GM21528 (cell line): ENCODE results near the gene GATA2.

Experiments
- ATAC-seq: cut with Tn5 transposase; IDR thresholded peaks from one replicate; pipeline ENCODE4 v1.9.1; 2021; ENCODE audit warnings: mild to moderate bottlenecking, moderate library complexity; ENCODE audit not compliant: unreplicated experiment, low FRiP score

The GATA2 gene

DNA sequence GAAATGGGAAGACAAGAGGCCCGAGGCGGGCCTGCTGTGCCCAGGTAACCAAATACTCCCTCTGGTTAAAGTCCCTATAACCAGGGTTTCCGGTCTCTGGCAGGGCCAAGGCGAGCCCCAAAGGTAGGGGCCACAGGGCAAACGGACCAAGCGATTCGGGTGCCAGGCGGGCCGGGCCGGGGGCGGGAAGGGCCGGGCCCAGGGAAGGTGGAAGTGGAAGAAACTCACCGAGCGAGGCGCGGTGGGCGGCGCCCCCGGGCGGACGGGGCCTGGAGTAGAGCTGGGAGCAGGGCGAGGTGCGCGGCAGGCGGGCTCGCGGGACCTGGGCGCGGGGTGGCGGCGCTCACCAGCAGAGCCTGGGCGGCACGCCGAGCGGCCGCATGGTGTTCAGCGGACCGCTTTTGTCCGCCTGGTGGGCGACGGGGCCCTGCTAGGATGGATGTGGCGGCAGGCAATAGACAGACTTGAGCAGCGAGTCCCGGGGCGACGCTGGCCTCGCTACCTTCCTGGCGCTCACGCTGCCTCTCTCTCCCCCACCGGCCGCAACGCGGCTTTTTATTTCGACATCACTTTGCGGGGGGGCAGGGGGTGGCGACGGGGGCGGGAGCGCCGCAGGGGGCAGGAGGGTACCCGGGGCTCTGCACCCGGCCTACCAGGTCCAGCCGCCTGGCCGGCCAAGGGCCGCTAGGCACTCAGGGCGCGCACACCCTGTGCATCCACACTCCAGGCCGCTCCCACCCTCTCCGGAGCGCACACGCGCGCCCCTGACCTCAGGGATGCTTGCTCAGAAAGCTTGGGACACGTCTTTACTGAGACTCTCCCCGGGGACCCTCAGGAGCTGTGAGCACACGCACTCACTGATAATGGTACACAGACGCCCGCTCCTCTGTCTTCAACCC, at the start of gene GATA2:
GATA2 (minus strand) TSS at position 531 of the 899 bp plus-strand sequence. CDS start 6,170 bp downstream, outside the sequence.
- no peak for ATAC-seq

DNA sequence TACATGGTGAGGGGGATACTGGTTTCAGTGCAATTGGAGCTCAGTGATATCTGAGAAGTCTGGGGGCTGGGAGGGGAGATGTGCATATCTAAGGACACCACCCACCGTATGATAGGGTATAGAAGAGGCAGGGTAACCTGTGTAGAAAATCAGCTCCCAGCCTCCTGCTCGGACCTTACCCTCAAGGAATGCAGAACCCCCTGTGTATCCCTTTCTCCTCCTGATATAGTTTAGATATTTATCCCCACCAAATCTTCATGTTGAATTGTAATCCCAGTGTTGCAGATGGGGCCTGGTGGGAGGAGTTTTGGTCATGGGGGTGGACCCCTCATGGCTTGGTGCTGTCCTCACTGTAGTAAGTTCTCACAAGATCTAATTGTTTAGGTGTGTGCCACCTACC, 48.2 kb upstream of the GATA2 start:
- ATAC-seq, result no peak

DNA sequence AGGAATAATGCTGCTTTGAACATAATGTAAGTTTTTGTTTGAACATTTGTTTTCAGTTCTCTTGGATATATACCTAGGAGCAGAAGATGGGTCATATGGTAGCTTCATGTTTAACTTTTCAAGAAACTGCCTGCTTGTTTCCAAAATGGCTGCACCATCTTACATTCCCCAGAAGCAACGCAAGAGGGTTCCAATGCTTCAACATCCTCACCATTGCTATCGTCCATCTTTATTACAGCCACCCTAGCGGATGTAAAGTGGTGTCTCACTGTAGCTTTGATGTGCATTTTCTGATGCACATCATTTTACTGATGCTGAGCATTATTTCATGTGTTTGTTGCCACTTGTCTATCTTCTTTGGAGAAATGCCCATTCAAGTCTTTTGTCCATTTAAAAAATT, 46.4 kb upstream of the GATA2 start:
- ATAC-seq, result no peak

DNA sequence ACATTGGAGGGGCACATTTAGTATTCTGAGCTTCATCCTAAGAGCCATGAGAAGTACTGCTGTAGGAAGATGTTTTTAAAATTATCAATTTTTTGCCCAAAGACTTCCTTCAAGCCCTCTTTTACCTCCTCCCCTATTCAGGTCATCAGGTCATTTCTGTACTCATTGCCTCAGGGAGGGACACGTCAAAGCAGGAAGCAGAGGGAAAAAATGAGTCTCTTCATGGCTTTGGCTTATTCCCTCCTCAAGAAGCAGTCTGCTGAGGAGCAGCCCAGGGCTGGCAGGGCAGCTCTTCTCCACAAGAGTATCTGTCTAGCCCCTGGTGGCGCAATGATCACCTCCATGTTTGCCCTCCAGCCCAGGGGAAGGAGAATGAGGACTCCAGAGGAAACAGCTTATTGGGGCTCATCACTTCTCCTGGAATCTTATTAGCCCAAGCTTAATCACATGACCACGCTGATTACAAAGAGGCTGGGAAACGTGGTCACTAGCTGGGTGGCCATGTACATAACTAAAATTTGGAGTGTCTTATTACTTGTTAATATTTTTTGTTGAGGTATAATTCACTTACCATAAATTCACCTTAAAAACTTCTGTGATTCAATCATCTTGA, 44.2 kb upstream of the GATA2 start:
- ATAC-seq, result no peak

DNA sequence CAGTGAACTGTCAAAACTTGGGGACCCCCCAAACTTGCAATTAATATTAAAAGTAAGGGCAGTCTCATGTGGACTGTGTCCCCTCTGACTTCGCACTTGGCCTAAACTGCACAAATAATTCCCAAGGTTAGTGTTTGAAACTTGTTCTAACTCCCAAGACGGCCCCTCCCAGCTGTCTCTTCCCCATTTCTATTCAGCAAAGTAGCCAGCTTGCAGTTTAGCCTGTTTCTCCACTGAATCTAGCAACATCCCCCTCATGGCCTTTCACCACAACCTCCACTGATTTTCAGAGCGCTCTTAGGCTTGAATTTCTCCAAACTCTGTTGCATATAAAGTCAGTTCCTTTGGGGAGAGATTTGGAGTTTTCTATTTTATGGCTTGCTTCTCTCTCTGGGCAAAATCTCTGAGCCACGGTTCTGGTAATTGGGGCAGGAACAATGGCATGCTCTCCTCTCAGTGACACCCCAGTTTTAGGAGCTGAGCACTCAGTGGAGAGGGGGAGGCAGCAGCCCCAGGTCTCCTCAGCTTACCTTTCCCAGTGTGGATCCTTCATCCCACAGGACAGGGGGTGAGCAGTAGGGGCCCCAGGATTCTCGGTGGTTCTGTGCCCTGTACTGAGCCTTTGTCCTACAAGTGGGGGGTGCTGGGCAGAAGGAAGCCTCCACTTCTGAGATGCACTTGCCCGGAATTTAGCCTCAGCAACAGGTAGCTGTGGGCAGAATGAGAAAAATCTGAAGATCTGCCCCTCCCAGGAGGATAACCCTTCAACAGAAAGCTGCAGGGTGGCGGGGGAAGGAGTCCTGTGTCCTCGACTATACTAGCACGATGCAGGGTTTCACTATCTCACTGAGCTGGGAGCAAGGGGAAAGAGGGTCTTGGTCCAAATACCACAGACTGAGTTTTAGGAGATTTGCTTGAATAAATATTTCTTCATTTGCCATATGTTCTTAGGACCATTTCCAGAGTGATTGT, 39.3 kb upstream of the GATA2 start:
- ATAC-seq, result no peak

DNA sequence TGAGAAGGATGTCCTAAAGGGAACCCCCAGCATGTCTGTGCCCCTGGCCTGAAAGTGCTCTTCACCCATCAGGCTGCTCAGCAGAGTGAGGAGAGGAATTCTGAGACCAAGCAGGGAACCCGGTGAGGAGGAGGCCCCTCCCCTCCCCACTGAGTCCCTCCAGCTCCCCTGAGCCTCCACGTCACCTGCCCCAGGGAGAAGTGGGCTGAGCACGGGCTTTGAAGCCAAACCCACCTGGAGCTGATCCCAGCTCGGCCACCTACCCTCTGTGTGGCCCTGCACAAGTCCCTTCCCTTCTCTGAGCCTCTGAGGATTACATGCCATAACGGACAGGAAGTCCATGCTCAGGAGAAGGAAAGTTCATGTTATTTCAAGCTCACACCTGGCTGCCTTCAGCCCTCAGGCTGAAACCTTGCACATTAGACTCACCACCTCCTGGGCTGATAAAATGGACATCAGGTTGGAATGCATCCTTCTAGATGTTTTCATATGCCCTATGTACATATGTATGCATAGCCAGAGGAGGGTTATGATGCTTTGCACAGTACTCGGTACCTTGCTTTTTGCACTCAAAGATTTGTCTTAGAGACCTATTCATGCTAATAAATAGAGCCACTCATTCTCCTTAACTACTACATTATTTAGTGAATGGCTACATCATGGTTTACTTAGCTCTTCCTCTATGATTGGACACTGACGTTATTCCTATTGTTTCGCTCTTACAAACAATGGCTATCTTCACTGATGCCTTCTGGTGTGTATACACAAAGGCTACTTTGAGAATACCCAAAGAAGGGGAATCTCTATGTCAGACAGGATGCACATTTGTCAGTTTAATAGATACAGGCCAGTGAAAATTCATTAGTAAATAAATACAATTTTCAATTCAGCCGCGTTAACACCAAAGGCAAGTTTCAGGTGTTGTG, 31.6 kb upstream of the GATA2 start:
- no peak for ATAC-seq

DNA sequence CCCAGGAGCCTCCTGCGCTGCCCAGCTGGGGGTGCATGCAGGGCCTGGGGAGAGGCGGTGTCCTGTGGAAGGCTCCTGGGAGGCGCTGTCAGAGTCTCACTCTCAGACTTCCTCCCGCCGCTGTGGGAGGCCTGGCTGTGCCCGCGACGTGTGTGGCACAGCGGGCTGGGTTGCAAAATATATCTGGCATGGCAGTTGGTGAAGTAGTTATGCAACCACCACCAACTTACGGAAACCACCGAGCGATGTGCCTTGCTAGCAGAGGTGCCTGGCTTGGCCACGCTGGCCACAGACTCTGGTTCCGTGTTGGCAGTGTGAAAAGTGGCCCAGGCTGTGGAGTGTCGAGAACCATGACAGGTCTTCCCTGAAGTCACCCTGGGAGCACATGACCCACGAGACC, 30.6 kb upstream of the GATA2 start:
- ATAC-seq, result no peak

DNA sequence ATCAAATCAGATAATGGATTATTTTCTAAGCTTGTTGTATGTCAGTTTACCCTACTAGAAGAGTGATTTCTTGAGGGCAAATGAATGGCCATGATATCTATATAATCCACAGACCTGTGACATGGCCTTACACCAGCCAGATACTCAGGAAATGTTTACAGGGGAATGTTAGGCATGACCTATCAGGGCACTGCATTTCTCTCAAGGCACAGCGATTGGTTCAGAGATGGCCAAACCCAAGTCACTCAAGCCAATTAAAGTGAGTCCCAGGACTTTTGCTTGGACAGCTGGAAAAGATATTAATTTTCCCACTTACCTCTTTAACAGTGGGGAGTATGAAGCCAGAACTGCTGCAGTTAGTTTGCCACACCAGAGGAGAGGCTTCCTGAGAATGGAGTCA, 28.7 kb upstream of the GATA2 start:
- no peak for ATAC-seq

DNA sequence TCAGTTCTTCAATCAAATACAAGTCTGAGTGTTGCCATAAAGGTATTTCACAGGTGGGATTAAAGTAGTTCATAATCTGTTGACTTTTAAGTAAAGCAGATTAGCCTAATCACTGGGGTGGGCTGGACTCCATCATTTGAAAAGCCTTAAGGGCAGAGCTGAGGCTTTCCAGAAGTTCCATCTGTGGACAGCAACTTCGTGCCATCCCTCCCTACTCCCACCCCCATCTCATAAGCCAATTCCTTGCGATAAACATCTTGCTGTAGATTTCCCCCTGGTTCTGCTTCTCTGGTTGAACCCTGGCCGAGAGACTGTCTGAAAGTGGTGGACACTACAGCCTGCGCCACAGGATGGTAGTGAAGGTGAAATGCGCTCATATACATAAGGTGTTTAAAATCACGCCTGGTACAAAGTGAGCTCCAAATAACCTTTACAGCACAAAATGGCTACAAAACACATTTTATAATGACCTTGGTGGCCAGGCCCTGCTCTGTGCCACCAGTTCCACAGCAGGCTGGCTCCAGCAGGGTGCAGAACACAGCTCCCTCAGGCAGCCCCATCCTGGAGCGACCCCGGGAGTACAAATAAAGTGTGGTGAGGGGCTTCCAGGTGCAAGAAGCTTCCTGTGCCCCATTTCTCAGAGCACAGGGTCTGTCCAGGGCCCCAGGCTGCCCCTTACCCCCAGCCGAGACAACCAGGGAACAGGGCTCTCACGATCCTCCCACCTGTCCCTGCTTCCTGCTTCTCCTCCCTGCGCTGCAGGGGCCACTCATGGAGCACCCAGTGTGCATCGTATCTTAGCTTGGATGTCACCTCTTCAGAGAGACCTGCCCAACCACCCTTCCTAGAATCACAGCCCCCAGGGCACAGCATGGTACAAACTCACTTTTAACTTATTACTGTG, 25.8 kb upstream of the GATA2 start:
- no peak for ATAC-seq

DNA sequence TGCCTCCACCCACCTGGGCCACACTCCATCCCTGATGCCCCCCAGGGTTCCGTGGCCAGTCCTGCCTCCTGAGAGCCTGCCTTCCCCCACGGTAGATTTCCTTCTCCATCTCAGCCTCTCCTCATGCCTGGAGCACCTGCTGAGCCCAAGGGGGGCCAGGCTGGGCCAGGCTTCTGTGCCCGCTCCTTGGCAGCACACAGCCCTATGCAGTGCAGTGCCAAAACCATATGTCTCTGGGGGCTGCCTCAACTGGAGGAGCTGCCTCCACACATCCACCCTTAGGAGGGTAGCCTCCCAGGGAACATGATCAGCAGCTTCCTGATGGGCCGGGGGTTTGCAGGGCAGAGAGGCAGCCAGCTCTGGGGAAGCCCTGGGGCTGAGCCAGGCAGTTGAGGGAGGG, 24.6 kb upstream of the GATA2 start:
- ATAC-seq, result no peak

DNA sequence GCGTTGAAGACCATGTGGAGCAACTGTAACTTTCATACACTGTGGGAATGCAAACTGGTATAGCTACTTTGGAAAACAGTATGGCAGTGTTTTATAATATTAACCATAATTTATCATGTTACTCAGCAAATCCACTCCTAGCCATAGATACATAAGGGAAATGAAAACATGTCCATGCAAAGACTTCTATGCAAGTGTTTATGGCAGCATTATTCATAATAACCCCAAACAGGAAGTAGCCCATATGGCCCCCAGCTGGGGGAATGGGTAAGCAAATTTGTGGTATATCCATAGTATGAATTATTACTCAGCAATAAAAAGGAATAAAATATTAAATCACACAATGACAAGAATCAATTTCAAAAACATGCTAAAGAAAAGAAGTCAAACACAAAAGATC, 23.0 kb upstream of the GATA2 start:
- no peak for ATAC-seq

DNA sequence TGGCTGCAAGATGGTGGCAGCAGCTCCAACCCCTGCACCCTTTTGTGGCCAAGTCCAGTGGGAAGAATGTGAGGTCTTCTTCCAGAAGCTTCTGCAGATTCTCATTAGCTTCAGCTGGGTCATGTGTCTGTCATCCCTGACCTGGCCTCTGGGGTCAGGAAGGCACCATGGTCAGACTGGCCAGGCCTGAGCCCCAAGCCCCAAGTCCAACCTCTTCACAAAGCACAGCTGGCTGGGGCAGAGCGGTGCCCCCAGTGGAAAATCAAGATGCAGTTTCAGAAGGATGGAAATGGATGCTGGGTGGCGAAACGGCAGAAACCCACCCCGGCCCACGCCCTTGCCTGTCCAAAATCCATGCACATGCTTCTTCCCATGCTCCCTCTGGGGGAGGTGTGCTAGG, 15.9 kb upstream of the GATA2 start:
- ATAC-seq, result no peak

DNA sequence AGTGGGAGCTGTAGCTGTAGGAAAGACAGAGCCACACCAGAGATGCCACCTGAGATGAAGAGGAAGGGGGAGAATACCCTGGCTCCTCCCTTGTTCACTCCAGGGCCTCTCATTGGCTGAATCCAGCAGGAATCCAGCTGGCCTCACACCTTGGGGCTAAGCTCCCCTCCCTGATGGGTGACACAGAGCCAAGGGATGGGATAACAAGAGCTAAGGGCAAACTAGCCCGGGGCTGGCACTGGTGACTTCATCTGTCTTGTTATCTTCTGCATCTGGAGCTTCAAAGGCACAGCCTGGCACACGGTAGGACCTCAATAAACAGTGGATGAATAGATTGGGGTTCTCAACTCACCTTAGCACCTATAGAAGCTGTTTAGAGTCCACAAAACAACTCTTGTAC, 13.8 kb upstream of the GATA2 start:
- no peak for ATAC-seq

DNA sequence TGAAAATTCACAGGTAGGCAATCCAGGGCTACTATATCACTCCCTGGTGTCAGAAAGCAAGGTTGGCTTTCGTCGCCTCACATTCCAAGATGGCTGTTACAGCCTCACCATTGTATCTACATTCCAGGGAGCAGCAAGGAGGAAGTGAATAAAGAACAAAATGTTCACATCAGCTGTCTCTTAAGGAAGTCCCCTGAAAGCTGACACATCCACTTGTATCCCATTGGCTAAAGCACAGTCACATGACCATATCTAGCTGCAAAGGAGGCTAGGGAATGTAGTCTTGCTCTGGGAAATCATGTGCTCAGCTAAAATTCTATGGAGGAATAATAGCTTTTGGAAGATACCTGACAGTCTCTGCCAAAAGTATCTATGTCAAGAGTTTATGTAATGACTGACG, 12.8 kb upstream of the GATA2 start:
- ATAC-seq, result no peak

DNA sequence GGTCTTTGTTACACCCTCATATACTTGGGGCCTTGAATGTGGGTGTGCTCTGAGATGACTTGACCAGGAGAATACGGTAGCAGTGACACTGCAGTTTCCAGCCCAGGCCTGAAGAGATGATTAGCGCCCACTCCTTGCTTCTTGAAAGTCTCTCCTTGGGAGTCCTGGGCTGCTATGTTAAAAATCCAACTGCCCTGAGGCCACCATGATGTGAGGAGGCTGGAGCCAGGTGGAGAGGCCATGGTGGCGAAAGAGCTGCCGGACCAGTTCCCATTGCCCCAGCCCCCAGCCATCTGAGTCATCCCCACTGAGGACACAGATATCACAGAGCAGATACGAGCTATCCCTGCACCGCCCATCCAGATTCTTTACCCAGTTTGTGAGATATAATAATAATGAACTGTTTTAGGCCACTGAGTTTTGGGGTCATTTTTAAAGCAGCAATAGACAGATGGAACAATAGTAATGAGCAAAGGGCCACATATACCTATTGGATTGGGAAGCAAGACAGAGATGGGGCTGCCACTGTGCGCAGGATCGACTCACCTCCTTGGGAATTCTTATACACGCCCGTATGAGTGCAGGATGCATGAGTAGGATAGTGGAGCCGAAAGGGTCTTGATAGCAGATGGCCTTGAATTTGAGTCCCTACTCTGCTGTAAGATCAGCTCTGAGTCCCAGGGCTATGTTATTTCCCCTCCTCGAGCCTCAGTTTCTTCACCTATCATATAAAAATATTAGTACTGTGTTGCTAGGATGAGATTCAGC, 12.1 kb upstream of the GATA2 start:
- no peak for ATAC-seq

DNA sequence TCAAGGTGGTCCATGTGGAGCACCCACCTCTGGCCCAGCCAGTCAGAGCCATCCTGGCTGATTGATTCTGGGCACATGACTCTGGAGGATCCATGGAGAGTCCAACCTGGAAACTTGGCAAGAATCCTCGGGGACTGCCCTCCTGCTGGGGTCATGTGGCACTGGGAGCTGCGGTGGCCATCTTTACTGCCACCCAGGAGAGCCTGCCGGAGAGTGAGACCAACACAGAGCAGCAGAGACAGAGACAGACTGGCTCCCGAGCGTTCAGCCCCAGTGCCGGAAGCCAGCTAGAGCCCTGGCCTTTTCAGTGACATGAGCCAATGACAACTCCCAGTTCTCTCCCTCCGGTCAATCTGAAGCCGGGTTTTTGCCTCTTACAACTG, 11.5 kb upstream of the GATA2 start:
- ATAC-seq, result no peak

DNA sequence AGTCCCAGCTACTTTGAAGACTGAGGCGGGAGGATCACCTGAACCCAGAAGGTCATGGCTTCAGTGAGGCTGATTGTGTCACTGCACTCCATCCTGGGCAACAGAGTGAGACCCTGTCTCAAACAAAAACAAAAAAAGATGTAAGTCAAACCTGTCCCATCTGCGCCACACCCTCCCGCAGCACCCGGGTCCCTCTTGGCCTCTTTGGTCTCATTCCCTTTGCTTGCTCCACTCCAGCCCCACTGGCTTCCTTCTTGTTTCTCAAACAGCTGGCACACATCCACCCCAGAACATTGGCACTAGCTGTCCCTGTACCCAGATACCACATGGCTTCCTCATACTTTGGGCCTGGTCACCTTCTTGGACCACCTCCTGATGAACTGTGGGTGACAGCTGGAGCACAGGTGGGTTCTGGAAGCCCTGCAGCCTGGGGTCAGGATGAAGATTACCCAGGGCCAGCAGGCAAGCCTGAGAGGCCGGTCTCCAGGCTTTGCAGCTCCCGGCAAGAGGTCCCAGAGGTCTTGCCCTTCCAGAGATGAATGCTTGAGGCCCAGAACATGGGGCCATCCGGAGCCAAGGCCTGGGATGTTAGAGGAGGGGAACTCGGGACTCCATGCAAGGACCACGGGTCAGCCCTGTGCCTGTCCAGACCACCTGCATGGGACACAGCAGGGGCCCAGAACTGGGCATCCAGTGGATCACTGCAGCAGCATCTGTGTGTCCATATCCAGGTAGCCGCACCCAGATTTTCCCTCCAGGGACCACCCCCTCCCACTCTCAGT, 10.9 kb upstream of the GATA2 start:
- ATAC-seq, result no peak
